IMR-90 (cell line): ENCODE data around the gene MON1A.

Experiments used
- CEBPB ChIP-seq: IDR thresholded peaks from 2 replicates; pipeline ENCODE4 v1.6.1; 2012; ENCODE audit warnings: low read depth, low read length, improper control_type of control experiment
- FOS ChIP-seq: fragments of 150-350 bp; IDR thresholded peaks from 2 replicates; pipeline ENCODE4 v1.6.1; 2016; ENCODE audit warnings: low read depth, low read length
- NFE2L2 ChIP-seq: fragments of 150-350 bp; IDR thresholded peaks from 2 replicates; pipeline ENCODE4 v1.6.1; 2016; ENCODE audit warnings: low read depth, mild to moderate bottlenecking, low read length
- POLR2A ChIP-seq: IDR thresholded peaks from 2 replicates; pipeline ENCODE4 v1.6.1; 2012; ENCODE audit warnings: mild to moderate bottlenecking, low read depth, low read length
- RCOR1 ChIP-seq: IDR thresholded peaks from 2 replicates; pipeline ENCODE4 v1.6.1; 2012; ENCODE audit warnings: mild to moderate bottlenecking, low read length, improper control_type of control experiment; ENCODE audit not compliant: insufficient replicate concordance
- RFX5 ChIP-seq: IDR thresholded peaks from 2 replicates; pipeline ENCODE4 v1.8.0; 2012; ENCODE audit warnings: low read depth, mild to moderate bottlenecking, low read length, moderate library complexity
- SMC3 ChIP-seq: fragments of 150-350 bp; IDR thresholded peaks from 2 replicates; pipeline ENCODE4 v1.6.1; 2016; ENCODE audit warnings: low read depth, mild to moderate bottlenecking, antibody characterized with exemption, low read length, moderate library complexity
- TF ChIP-seq, protein P1 (sequence below): conservative IDR thresholded peaks from 2 replicates; pipeline ENCODE4 v1.5.1; 2012; ENCODE audit warnings: mild to moderate bottlenecking, low read depth, low read length, improper control_type of control experiment

- TF ChIP-seq FOS, result no peak
- no peak for TF ChIP-seq POLR2A
- TF ChIP-seq, protein P1, sequence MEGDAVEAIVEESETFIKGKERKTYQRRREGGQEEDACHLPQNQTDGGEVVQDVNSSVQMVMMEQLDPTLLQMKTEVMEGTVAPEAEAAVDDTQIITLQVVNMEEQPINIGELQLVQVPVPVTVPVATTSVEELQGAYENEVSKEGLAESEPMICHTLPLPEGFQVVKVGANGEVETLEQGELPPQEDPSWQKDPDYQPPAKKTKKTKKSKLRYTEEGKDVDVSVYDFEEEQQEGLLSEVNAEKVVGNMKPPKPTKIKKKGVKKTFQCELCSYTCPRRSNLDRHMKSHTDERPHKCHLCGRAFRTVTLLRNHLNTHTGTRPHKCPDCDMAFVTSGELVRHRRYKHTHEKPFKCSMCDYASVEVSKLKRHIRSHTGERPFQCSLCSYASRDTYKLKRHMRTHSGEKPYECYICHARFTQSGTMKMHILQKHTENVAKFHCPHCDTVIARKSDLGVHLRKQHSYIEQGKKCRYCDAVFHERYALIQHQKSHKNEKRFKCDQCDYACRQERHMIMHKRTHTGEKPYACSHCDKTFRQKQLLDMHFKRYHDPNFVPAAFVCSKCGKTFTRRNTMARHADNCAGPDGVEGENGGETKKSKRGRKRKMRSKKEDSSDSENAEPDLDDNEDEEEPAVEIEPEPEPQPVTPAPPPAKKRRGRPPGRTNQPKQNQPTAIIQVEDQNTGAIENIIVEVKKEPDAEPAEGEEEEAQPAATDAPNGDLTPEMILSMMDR, result no peak
- no peak for TF ChIP-seq CEBPB
- no peak for TF ChIP-seq SMC3
- TF ChIP-seq NFE2L2, result no peak
- TF ChIP-seq RFX5, result no peak
- no peak for TF ChIP-seq RCOR1
Measured at GRCh38 chr3:49895791-49896190, 33.8 kb downstream of the MON1A start.
